ENCODE data around the gene AMER1.

AMER1 gene

DNA sequence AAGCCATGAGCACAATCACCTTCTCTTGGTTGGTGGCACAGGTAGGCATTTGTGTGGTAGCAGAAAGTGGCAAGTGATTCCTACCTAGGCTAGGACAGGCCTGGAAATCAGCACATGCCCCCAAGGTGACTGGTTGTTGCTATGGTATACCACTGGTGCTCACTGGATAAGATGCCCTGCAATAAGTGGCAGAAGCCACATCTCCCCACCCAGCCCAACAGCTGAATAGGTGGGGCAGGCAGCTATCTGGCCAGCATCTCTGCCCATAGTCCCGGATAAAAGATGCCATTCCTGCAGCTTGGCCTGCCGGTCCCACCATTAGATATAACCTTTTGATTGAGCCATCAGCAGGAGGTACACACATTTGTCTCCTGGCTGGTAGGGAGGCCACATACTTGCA is 21.1 kb downstream of the AMER1 start:
- DNase-seq (ENCODE audit: low spot score): no peak

GRCh38 chrX:64182208-64182607 is 23.3 kb downstream of the AMER1 start:
- no peak for DNase-seq (ENCODE audit: low spot score)

GRCh38 chrX:64176876-64177275 is 28.6 kb downstream of the AMER1 start:
- no peak for DNase-seq (ENCODE audit: low spot score)

DNA sequence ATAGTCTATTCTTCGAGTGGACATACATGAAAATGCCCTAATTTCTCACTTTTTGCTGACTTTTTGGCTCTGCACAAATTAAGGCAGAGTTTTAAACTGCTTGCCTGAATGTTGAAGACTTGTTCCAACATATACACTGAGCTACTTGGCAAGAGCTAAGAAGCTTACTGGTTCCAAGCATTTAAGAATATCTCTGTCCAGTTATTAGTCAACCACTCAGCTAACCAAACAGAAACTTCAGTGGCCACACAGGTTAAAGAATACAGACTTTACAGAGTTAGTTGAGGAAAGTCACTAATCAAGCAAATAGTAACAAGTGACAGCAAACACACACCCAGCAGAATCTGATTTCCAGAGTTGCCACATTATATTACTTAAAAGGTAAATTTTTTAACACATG is 35.5 kb downstream of the AMER1 start:
- no peak for DNase-seq (ENCODE audit: low spot score)

DNA sequence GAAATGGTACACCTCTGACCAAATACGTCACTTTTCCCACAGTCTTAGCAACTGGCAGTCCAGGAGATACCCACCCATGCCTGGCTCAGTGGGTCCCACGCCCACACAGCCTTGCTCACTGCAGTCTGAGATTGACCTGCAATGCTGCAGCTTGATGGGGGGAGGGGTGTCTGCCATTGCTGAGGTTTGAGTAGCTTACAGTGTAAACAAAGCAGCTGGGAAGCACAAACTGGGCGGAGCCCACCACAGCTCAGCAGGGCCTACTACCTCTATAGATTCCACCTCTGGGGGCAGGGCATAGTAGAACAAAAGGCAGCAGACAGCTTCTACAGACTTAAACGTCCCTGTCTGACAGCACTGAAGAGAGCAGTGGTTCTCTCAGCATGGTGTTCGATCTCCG is 52.7 kb downstream of the AMER1 start:
- DNase-seq (ENCODE audit: low spot score): no peak

GRCh38 chrX:64151911-64152310 is 53.6 kb downstream of the AMER1 start:
- no peak for DNase-seq (ENCODE audit: low spot score)

GRCh38 chrX:64150775-64151174 is 54.7 kb downstream of the AMER1 start:
- no peak for DNase-seq (ENCODE audit: low spot score)

Data from cerebellar cortex (tissue), 1 donor.